ENCODE measurements around the gene TRAPPC5.

DNA sequence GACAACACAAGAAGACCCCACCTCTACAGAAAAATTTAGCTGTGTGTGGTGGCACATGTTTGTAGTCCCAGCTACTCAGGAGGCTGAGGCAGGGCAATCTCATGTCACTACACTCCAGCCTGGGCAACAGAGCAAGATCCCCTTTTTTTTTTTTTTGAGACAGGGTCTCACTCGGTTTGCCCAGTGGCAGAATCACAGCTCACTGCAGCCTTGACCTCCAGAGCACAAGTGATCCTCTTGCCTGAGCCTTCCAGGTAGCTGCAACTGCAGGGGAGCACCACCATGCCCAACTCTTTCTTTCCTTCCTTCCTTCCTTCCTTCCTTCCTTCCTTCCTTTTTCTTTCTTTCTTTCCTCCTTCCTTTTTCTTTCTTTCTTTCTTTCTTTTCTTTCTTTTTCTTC, 55.5 kb downstream of the TRAPPC5 start:
- TF ChIP-seq POLR2AphosphoS5 (IDR thresholded peaks at IDR 0.05), result no peak
- TF ChIP-seq POLR2A (IDR thresholded peaks at IDR 0.05), result no peak

Measured in stomach (tissue), 4 donors.